Muscle of leg (tissue), 11 donors: ENCODE measurements around the gene PFKFB1. TPM values are rescaled to one million over a fixed set of nuclear protein-coding genes. Genes with fewer than 3 reads are reported as not detected.

Experiments
- DNase-seq: peaks from one replicate; pipeline ENCODE4 v3.0.0; 2013
- H3K27ac ChIP-seq: one replicate; pipeline ENCODE4 v1.5.1; 2013; ENCODE audit warnings: mild to moderate bottlenecking, low read length, control low read depth
- H3K27me3 ChIP-seq: one replicate; pipeline ENCODE4 v1.6.1; 2013; ENCODE audit warnings: low read length; ENCODE audit not compliant: control insufficient read depth, insufficient read depth
- H3K36me3 ChIP-seq: one replicate; pipeline ENCODE4 v1.6.1; 2013; ENCODE audit warnings: low read length; ENCODE audit not compliant: control insufficient read depth, insufficient read depth
- H3K4me1 ChIP-seq: one replicate; pipeline ENCODE4 v1.6.1; 2013; ENCODE audit warnings: low read length; ENCODE audit not compliant: control insufficient read depth, insufficient read depth
- H3K4me3 ChIP-seq: one replicate; pipeline ENCODE4 v1.5.1; 2013; ENCODE audit warnings: low read length, control low read depth
- H3K9me3 ChIP-seq: replicated peaks from 2 replicates; pipeline ENCODE4 v1.6.1; 2013; ENCODE audit warnings: low read depth, low read length; ENCODE audit not compliant: control insufficient read depth
- WGBS: methylation state at CpG from one replicate; pipeline ENCODE4 v1.1.5; 2013; ENCODE audit warnings: missing lambda C conversion rate; ENCODE audit not compliant: insufficient coverage; 5-methylcytosine and 5-hydroxymethylcytosine counted together
- polyA plus RNA-seq, 8 donors: library from polyadenylated mRNA; unstranded; fragments of 120-200 nt; gene quantifications; one replicate each; pipeline versions ENCODE4 v1.2.1 to v1.2.3, GENCODE V29; 2013; ENCODE audit warnings: inconsistent platforms in 1 of 8, low replicate concordance in 1 of 8; ENCODE audit not compliant: insufficient read length in 8 of 8, insufficient read depth in 1 of 8
- total RNA-seq: library from RNA; stranded (reverse); fragments of 120-200 nt; gene quantifications from one replicate; pipeline ENCODE4 v1.2.4, GENCODE V29; 2013

Gene PFKFB1
- total and polyA plus RNA-seq, 9 donors, result 0.30 to 1.7 (median 0.69) TPM

DNA sequence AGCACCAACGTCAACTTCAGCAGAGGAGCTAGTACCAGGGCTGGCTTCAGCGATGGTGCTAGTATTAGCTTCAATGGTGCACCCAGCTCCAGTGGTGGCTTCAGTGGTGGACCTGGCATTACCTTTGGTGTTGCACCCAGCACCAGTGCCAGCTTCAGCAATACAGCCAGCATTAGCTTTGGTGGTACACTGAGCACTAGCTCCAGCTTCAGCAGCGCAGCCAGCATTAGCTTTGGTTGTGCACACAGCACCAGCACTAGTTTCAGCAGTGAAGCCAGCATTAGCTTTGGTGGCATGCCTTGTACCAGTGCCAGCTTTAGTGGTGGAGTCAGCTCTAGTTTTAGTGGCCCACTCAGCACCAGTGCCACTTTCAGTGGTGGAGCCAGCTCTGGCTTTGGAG lies 65.1 kb downstream of the PFKFB1 start:
- Histone ChIP-seq H3K27ac (no peak overlapping the region), H3K9me3 (no peaks in the 10 kb centered on the region), H3K4me1 (no peaks in the 10 kb centered on the region), H3K36me3 (peaks cover 64% of the 10 kb centered on the region), H3K4me3 (no peak overlapping the region), H3K27me3 (peaks cover 5% of the 10 kb centered on the region)
- WGBS, result 93% methylated on average over 3 of the region's 3 CpGs
- no peak for DNase-seq

DNA sequence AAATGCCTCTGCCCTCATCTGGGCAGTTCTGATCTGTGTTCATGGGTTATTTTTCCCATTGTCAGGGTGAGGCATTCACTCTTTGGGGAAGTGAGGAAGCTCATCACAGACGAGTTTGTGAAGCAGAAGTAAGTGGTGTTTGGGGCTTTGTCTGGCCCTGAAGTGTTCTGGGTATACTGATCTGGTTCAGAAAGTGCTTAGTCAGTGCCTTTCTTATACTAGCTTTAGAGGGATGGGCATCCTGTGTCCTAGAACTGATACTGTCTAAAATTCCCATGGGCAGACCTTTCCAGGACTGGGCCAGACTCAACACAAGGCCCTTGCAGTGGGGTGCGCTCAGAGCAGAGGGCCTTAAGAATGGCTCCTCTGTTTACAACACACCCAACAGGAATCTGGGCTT lies 67.0 kb downstream of the PFKFB1 start:
- H3K9me3 ChIP-seq, result no peaks in the 10 kb centered on the region
- WGBS, result no CpG with 5 or more reads among the region's 2 CpGs

DNA sequence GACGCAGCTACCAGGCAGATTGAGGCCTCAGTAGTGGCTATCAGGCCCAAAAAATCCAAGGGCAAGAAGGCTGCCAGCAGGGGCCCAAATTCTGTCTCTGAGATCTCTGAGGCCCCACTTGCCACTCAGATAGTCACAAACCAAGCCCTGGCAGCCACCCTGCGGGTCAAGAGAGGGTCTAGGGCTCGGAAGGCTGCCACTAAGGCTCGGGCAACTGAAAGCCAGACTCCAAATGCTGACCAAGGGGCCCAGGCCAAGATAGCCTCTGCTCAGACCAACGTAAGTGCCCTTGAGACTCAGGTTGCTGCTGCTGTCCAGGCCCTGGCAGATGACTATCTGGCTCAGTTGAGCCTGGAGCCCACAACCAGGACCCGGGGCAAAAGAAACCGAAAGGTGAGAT lies 70.6 kb downstream of the PFKFB1 start:
- no peak for DNase-seq
- Histone ChIP-seq H3K4me1 (peaks cover 17% of the 10 kb centered on the region), H3K9me3 (no peaks in the 10 kb centered on the region), H3K27ac (peak overlapping the region; percentile 15), H3K27me3 (peaks cover 3% of the 10 kb centered on the region), H3K4me3 (no peak overlapping the region), H3K36me3 (peaks cover 46% of the 10 kb centered on the region)
- 70% methylated on average over 5 of the region's 7 CpGs for WGBS

More for the DNA sequence above, 67.0 kb downstream of the PFKFB1 start:
- peaks cover 79% of the 10 kb centered on the region for H3K36me3 ChIP-seq
- DNase-seq, result no peak
- peaks cover 15% of the 10 kb centered on the region for H3K4me1 ChIP-seq
- H3K4me3 ChIP-seq, result no peak overlapping the region
- H3K27me3 ChIP-seq, result no peaks in the 10 kb centered on the region
- H3K27ac ChIP-seq, result no peak overlapping the region

DNA sequence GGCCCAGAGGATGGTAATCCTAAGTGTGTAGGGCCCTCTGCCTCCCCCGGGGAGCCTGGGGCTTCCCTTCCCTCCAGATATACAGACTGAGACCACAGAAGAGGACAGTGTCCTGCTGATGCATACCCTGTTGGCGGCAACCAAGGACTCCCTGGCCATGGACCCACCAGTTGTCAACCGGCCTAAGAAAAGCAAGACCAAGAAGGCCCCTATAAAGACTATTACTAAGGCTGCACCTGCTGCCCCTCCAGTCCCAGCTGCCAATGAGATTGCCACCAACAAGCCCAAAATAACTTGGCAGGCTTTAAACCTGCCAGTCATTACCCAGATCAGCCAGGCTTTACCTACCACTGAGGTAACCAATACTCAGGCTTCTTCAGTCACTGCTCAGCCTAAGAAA lies 71.4 kb downstream of the PFKFB1 start:
- H3K4me1 ChIP-seq, result peaks cover 17% of the 10 kb centered on the region
- peak; percentile 28 for DNase-seq
- H3K36me3 ChIP-seq, result peaks cover 44% of the 10 kb centered on the region
- no peak overlapping the region for H3K4me3 ChIP-seq
- no peaks in the 10 kb centered on the region for H3K9me3 ChIP-seq
- WGBS, result 73% methylated on average over 2 of the region's 3 CpGs
- H3K27ac ChIP-seq, result peak overlapping the region; percentile 50
- peaks cover 3% of the 10 kb centered on the region for H3K27me3 ChIP-seq

DNA sequence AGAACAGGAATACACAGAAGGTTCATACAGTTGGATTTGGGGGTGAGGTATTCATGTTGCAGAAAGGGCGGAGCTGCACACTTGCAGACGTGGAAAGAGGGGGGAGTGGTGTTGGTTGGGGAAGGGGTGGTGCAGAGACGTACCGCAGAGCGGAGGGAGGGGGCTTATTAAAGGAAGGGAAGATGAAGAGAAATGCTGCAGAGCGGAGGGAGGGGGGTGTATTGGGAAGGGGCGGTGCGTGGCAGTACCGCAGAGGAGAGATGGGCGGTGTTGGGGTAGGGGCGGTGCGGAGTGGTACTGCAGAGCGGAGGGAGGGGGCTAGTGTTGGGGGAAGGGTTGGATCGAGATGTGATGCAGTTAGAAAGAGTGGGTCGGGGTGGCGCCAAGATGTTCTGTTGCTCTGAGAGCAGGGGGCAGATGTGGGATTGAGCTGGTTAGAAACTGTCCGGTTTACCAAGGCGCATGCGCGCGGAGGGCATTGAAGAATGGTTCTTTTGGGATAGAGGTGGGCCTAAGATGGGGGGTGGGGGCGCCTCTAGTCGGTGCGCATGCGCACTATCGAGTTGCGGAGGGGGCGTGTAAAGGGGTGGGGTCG lies 72.5 kb downstream of the PFKFB1 start:
- Histone ChIP-seq H3K4me1 (peaks cover 17% of the 10 kb centered on the region), H3K36me3 (peaks cover 39% of the 10 kb centered on the region), H3K27me3 (peaks cover 3% of the 10 kb centered on the region), H3K27ac (peak overlapping the region; percentile 95), H3K9me3 (no peaks in the 10 kb centered on the region), H3K4me3 (peak overlapping the region; percentile 87)
- DNase-seq, result peak; percentile 92
- 36% methylated on average over 26 of the region's 29 CpGs for WGBS

DNA sequence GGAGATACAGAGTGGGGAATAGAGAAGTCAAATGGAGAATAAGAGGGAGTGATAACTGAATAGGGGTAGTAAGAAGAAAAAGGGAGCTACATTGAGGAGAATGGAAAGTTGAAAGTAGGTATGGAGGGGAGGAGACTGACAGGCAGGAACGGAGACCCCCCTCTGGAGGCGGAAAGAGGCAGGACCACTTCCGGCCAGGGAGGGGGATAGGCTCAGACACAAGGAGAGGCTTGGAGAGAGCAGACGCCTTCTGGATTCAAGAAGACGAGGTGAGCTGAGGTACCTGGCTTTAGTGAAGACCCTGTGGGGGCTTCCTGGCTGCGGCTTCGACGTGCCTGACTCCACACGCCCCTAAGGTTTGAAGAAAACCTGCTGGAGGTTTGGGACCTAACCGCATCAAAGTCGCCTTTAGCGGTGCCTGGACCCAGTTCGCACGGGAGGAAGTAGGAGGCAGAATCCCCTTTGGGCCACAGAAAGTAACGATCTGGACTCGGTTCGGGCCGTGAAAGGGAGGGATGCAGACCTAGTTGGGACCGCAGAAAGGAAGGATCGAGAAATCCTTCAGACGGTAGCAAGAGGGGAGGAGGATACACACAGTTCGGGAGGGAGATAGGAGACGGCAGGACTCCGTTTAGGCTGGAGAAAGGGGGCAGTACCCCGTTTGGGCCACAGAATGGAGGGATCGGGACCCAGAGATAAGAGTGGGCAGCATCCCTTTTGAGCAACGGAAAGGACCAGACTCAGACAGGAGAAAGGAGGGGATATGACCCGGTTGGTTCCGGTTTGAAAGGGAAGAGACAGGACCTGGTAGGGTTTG lies 73.2 kb downstream of the PFKFB1 start, which contains the start of gene TRO:
TRO (plus strand) TSS at position 215 of the 817 bp plus-strand sequence. CDS start 1,423 bp downstream, outside the sequence.
- Histone ChIP-seq H3K36me3 (peaks cover 32% of the 10 kb centered on the region), H3K27me3 (peaks cover 3% of the 10 kb centered on the region), H3K27ac (peak within 1 kb of the TSS; percentile 95), H3K4me3 (peak within 1 kb of the TSS; percentile 87), H3K9me3 (no peaks in the 10 kb centered on the region), H3K4me1 (peaks cover 17% of the 10 kb centered on the region)
- 32% methylated on average over 29 of the region's 29 CpGs for WGBS
- peak; percentile 81 for DNase-seq

DNA sequence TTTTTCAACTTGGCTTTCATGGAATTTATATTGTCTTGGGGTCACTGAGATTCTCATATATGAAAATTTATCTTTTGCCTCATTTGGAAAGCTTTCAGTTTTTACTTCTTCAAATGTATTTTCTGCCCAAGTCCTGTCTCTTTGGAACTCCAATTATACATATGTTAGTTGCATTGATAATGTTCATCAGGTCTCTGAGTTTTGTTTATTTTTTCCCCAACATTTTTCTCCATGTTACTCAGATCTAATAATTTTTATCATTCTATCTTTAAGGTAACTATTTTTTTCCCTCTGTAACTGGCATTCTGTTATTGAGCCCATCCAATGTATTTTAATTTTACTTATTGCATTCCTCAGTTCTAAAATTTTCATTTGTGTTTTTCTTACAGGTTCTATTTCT lies 84.0 kb downstream of the PFKFB1 start:
- DNase-seq, result no peak
- H3K27ac ChIP-seq, result no peak overlapping the region
- no peaks in the 10 kb centered on the region for H3K4me1 ChIP-seq
- H3K36me3 ChIP-seq, result no peaks in the 10 kb centered on the region
- peaks cover 7% of the 10 kb centered on the region for H3K9me3 ChIP-seq
- no peaks in the 10 kb centered on the region for H3K27me3 ChIP-seq
- no peak overlapping the region for H3K4me3 ChIP-seq

DNA sequence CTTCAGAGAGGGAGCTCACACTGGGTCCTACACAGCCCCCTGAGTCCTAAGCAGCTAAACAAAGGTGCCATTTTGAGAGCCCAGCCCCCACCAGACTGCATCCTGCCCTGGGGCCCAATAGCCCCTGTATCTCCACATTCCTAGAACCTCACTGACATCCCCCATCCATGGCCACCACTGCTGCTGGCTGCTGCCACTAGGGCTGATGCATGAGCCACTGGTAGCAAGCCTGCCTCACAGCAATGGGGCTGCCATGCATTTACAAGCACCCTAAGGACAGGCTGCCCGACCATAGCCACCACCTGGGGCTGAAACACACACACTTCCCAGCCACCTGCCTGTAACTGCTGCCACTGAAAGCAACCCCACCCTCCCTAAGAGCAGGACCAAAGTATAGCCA lies 99.8 kb downstream of the PFKFB1 start:
- no peaks in the 10 kb centered on the region for H3K4me1 ChIP-seq
- no peak overlapping the region for H3K27ac ChIP-seq
- peaks cover 4% of the 10 kb centered on the region for H3K9me3 ChIP-seq
- no peak overlapping the region for H3K4me3 ChIP-seq
- H3K27me3 ChIP-seq, result peaks cover 2% of the 10 kb centered on the region
- 50% methylated on average over 1 of the region's 1 CpG for WGBS
- DNase-seq, result no peak
- no peaks in the 10 kb centered on the region for H3K36me3 ChIP-seq

DNA sequence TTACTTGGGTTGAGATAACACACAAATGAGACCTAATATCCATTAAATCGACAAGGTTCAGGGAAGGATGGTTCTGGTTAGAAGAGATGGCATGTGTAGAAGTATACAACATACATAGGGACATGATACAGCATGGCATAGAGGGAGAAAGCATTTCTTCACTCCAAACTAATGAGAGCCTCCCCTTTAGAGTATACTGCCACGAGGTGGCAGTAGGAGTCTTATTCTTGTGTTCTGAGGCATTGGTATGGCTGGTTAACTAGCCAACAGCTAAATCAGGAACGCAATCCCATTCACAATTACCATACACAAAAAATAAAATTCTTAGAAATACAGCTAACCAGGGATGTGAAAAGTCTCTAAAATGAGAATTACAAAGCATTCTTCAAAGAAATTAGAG lies 102.4 kb downstream of the PFKFB1 start:
- no CpG with 5 or more reads among the region's 3 CpGs for WGBS

DNA sequence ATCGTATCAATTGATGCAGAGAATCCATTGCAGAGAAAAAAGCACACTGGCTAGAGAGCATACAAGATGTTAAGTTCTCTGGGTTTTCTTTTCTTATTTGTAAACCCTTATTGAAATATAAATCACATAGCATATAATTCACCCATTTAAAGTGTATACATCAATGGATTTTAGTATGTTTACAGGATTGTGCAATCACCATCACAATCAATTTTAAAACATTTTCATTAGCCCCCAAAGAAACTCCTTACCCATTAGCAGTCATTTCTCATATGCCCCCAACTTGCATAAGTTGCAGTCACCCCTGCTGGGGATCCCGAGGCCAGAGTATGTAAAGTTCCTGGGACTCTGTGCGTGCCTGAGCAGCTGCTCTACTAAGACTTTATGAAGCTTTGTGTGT lies 108.2 kb downstream of the PFKFB1 start:
- Histone ChIP-seq H3K27me3 (no peaks in the 10 kb centered on the region), H3K4me1 (no peaks in the 10 kb centered on the region), H3K9me3 (no peaks in the 10 kb centered on the region), H3K36me3 (no peaks in the 10 kb centered on the region), H3K4me3 (no peak overlapping the region), H3K27ac (no peak overlapping the region)
- DNase-seq, result no peak
- WGBS, result 48% methylated on average over 2 of the region's 3 CpGs

More for the DNA sequence above, 102.4 kb downstream of the PFKFB1 start:
- Histone ChIP-seq H3K9me3 (peaks cover 4% of the 10 kb centered on the region), H3K4me3 (no peak overlapping the region), H3K27ac (no peak overlapping the region), H3K36me3 (no peaks in the 10 kb centered on the region), H3K27me3 (no peaks in the 10 kb centered on the region), H3K4me1 (no peaks in the 10 kb centered on the region)
- DNase-seq, result peak; percentile 11
